Measurements from ENCODE around the gene RPS15A. TPM values are rescaled to one million over a fixed set of nuclear protein-coding genes. Genes with fewer than 3 reads are reported as not detected.
A peak's percentile ranks its signal among the peaks of the same experiment; 100 is the strongest.
"Not testable (repeated sequence)": the region's sequence is repeated elsewhere in the genome, so short reads cannot be mapped to it uniquely, and the experiment has no call there.

The RPS15A gene
- total RNA-seq, 1 experiment from 2014 or later = 1,282 TPM

DNA sequence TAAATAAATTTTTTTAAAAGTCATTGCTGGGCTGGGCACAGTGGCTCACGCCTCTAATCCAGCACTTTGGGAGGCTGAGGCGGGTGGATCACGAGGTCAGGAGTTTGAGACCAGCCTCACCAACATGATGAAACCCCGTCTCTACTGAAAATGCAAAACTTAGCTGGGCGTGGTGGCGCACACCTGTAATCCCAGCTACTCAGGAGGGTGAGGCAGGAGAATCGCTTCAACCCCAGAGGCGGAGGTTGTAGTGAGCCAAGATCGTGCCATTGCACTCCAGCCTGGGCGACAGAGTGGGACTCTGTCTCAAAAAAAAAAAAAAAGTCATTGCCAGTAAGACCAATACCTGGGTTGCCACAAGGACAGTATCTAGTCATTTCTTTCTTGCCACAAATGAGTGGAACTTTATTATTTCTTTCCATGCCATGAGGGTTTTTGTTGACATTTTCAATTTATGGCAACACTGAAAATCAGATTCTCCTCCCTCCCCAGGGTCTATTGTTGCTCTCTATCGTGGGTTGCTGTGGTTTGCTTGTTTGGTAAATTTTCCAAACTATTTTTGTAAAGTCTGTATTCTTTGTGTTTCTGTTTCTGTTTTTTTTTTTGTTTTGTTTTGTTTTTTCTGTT lies 19.7 kb downstream of the RPS15A start:
- H3K9me3 ChIP-seq (ENCODE audit: low read depth, low read length, poor library complexity, severe bottlenecking); H3K4me1 ChIP-seq (ENCODE audit: insufficient read depth, low read length, poor library complexity, severe bottlenecking); BruUV-seq (replicated peaks); CTCF ChIA-PET; DNase-seq (ENCODE audit: low spot score); POLR2A ChIA-PET (ENCODE audit: low non-redundant PET); H3K4me3 ChIP-seq (ENCODE audit: low read depth, low read length, poor library complexity, severe bottlenecking); H3K27me3 ChIP-seq (replicated peaks; ENCODE audit: insufficient read depth, low read depth, low read length, poor library complexity); intact Hi-C loops (cut with micrococcal nuclease; ENCODE audit: unreplicated experiment); H3K36me3 ChIP-seq (ENCODE audit: insufficient read depth, low read length, poor library complexity, severe bottlenecking); H3K27ac ChIP-seq (ENCODE audit: low read depth, low read length, poor library complexity, severe bottlenecking): not testable (repeated sequence)

DNA sequence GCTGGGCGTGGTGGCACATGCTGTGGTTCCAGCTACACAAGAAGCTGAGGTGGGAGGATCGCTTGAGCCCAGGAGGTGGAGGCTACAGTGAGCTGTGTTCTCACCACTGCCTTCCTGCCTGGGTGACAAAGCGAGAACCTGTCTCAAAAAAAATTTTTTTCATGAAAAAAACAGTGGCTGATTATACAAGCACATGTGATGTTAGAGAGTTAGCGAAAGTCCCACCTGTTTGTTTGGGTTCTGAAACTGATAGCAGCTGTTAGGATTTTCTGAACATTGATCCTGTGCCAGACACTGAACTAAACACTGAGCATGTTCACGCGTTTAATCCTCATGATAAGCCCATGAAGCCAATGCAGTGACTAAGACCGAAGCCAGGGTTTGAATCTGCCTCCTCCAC lies 22.9 kb downstream of the RPS15A start:
- CTCF ChIA-PET = not testable (repeated sequence)

DNA sequence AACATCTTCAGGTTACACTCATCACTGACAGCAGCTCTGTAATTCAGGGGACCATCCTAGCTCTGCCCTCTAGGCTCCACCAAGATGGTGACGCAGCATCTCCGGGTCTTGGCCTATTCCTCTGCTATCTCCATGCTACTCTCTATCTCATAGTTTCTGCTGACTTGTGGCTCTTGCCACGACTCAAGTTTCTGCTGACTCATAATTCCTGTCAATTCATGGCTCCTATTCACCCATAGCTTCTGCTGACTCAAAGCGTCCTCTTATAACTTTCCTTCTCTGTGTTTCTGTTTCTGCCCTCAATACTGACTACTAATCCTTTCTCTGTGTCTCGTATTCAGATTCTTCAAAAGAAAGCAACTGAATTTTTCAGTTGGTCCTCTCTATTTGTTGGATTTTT lies 27.4 kb downstream of the RPS15A start:
- DNase-seq (ENCODE audit: low spot score); H3K9me3 ChIP-seq (ENCODE audit: low read depth, low read length, poor library complexity, severe bottlenecking); H3K27ac ChIP-seq (ENCODE audit: low read depth, low read length, poor library complexity, severe bottlenecking); POLR2A ChIA-PET (ENCODE audit: low non-redundant PET); H3K27me3 ChIP-seq (replicated peaks; ENCODE audit: insufficient read depth, low read depth, low read length, poor library complexity); H3K36me3 ChIP-seq (ENCODE audit: insufficient read depth, low read length, poor library complexity, severe bottlenecking); intact Hi-C loops (cut with micrococcal nuclease; ENCODE audit: unreplicated experiment); H3K4me3 ChIP-seq (ENCODE audit: low read depth, low read length, poor library complexity, severe bottlenecking); BruUV-seq (replicated peaks); CTCF ChIA-PET; H3K4me1 ChIP-seq (ENCODE audit: insufficient read depth, low read length, poor library complexity, severe bottlenecking): not testable (repeated sequence)

More for the DNA sequence above, 22.9 kb downstream of the RPS15A start:
- BruUV-seq (replicated peaks); DNase-seq (ENCODE audit: low spot score); intact Hi-C loops (cut with micrococcal nuclease; ENCODE audit: unreplicated experiment); POLR2A ChIA-PET (ENCODE audit: low non-redundant PET); H3K4me1 ChIP-seq (ENCODE audit: insufficient read depth, low read length, poor library complexity, severe bottlenecking); H3K27ac ChIP-seq (ENCODE audit: low read depth, low read length, poor library complexity, severe bottlenecking); H3K9me3 ChIP-seq (ENCODE audit: low read depth, low read length, poor library complexity, severe bottlenecking); H3K4me3 ChIP-seq (ENCODE audit: low read depth, low read length, poor library complexity, severe bottlenecking); H3K36me3 ChIP-seq (ENCODE audit: insufficient read depth, low read length, poor library complexity, severe bottlenecking); H3K27me3 ChIP-seq (replicated peaks; ENCODE audit: insufficient read depth, low read depth, low read length, poor library complexity): not testable (repeated sequence)

DNA sequence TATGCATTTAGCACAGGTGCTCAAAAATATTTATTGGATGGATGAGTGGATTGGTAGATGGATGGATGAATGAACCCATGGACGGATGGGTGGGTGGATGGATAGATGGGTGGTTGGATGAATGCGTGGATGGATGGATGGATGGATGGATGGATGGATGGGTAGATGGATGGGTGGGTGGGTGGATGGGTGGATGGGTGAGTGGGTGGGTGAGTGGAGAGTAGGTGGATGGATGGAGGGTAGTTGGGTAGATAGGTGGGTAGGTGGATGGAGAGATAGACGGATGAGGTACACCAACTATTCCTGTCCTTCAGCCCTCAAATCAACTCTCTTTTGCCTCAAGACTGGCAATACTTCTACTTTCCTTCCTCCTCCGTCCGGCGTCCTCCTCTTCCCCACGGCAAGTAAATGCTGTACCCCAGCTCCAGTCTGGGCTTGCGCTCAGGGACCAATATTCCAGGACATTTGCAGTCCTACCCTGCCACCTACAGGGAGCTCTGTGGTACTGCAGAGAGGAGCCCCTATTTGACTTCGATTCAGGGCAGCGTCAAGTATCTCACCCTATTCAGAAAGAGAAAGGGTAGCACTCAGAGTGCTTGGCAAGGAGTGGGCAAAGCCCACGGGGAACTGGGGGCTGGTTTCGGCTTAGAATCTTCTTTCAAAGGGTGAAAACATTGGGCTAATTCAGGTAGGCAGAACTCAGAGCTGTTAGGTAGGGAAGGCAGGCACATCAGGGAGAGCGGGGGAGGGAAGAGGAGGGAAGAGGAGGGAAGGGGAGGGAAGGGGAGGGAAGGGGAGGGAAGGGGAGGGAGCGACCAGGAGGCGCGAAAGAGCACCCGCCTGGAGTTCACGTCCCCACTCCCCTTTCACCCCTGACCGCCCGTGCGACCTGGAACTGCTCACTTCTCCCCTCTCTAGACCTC lies 30.3 kb downstream of the RPS15A start:
- TF ChIP-seq, protein P1, sequence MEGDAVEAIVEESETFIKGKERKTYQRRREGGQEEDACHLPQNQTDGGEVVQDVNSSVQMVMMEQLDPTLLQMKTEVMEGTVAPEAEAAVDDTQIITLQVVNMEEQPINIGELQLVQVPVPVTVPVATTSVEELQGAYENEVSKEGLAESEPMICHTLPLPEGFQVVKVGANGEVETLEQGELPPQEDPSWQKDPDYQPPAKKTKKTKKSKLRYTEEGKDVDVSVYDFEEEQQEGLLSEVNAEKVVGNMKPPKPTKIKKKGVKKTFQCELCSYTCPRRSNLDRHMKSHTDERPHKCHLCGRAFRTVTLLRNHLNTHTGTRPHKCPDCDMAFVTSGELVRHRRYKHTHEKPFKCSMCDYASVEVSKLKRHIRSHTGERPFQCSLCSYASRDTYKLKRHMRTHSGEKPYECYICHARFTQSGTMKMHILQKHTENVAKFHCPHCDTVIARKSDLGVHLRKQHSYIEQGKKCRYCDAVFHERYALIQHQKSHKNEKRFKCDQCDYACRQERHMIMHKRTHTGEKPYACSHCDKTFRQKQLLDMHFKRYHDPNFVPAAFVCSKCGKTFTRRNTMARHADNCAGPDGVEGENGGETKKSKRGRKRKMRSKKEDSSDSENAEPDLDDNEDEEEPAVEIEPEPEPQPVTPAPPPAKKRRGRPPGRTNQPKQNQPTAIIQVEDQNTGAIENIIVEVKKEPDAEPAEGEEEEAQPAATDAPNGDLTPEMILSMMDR (conservative IDR thresholded peaks at IDR 0.05; ENCODE audit: low read depth, low read length) = peak; percentile 52; the same call in 1 of the 2 replicates
- BruUV-seq (replicated peaks); POLR2A ChIA-PET (ENCODE audit: low non-redundant PET); H3K27ac ChIP-seq (ENCODE audit: low read depth, low read length, poor library complexity, severe bottlenecking); DNase-seq (ENCODE audit: low spot score); H3K9me3 ChIP-seq (ENCODE audit: low read depth, low read length, poor library complexity, severe bottlenecking); CTCF ChIA-PET; H3K4me1 ChIP-seq (ENCODE audit: insufficient read depth, low read length, poor library complexity, severe bottlenecking); H3K36me3 ChIP-seq (ENCODE audit: insufficient read depth, low read length, poor library complexity, severe bottlenecking); H3K4me3 ChIP-seq (ENCODE audit: low read depth, low read length, poor library complexity, severe bottlenecking); intact Hi-C loops (cut with micrococcal nuclease; ENCODE audit: unreplicated experiment); H3K27me3 ChIP-seq (replicated peaks; ENCODE audit: insufficient read depth, low read depth, low read length, poor library complexity): not testable (repeated sequence)

DNA sequence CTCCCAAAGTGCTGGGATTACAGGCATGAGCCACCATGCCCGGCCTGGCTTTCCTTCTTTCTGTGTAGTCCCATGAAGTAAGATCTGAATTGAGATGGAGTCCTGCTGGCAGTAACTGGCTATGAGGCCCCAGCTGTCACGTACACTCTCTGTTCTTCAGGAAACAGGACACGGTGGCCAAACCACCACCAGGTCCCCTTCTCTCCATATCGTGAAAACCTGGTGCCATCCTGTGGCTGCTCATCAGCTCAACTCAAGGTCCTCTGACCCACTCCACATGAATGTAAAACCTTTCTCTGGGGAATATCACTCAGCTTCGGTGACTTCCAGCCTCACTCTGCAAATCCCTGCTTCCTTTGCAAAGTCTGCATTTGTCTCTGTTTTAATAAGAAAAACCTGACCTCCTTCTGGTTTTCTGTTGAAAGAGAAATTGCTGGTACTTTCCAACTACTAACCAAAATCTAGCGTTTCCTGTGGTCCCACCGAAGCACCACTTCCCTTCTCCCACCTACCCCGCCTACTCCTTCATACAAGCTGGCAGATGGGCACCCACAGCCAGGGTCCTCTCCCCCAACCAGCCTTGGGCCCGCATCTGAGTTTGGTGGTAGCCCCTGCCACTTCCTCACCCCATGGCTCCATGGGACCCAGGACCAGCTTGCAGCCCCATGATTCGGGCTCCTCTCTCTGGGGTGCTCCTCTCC lies 32.0 kb downstream of the RPS15A start:
- POLR2A ChIA-PET (ENCODE audit: low non-redundant PET); H3K4me3 ChIP-seq (ENCODE audit: low read depth, low read length, poor library complexity, severe bottlenecking); DNase-seq (ENCODE audit: low spot score); H3K36me3 ChIP-seq (ENCODE audit: insufficient read depth, low read length, poor library complexity, severe bottlenecking); BruUV-seq (replicated peaks); CTCF ChIA-PET; intact Hi-C loops (cut with micrococcal nuclease; ENCODE audit: unreplicated experiment); H3K27me3 ChIP-seq (replicated peaks; ENCODE audit: insufficient read depth, low read depth, low read length, poor library complexity); H3K9me3 ChIP-seq (ENCODE audit: low read depth, low read length, poor library complexity, severe bottlenecking); H3K4me1 ChIP-seq (ENCODE audit: insufficient read depth, low read length, poor library complexity, severe bottlenecking); H3K27ac ChIP-seq (ENCODE audit: low read depth, low read length, poor library complexity, severe bottlenecking): not testable (repeated sequence)

DNA sequence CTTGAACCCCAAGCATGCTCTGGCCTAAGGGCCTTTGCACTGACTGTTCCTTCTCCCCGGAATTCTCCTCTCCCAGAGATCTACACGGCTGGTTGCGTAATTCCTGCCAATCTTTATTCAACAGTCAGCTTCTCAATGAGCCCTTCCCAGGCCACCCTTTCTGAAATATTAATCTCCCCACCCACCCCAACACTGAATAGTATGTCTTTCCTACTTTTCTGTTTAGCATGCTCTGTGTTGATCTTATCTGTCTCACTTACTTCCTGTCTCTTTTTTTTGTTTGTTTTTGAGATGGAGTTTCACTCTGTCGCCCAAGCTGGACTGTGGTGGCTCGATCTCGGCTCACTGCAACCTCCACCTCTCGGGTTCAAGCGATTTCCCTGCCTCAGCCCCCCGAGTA lies 33.5 kb downstream of the RPS15A start:
- CTCF ChIA-PET = not testable (repeated sequence)

More for the DNA sequence above, 33.5 kb downstream of the RPS15A start:
- POLR2A ChIA-PET (ENCODE audit: low non-redundant PET); BruUV-seq (replicated peaks); H3K36me3 ChIP-seq (ENCODE audit: insufficient read depth, low read length, poor library complexity, severe bottlenecking); H3K9me3 ChIP-seq (ENCODE audit: low read depth, low read length, poor library complexity, severe bottlenecking); H3K4me1 ChIP-seq (ENCODE audit: insufficient read depth, low read length, poor library complexity, severe bottlenecking); intact Hi-C loops (cut with micrococcal nuclease; ENCODE audit: unreplicated experiment); DNase-seq (ENCODE audit: low spot score); H3K27me3 ChIP-seq (replicated peaks; ENCODE audit: insufficient read depth, low read depth, low read length, poor library complexity); H3K27ac ChIP-seq (ENCODE audit: low read depth, low read length, poor library complexity, severe bottlenecking); H3K4me3 ChIP-seq (ENCODE audit: low read depth, low read length, poor library complexity, severe bottlenecking): not testable (repeated sequence)
